ENCODE measurements around the gene DDX10. TPM values are rescaled to one million over a fixed set of nuclear protein-coding genes. Genes with fewer than 3 reads are reported as not detected.

Gene DDX10
- 22.2 and 28.8 TPM in 2 replicates for total RNA-seq

DNA sequence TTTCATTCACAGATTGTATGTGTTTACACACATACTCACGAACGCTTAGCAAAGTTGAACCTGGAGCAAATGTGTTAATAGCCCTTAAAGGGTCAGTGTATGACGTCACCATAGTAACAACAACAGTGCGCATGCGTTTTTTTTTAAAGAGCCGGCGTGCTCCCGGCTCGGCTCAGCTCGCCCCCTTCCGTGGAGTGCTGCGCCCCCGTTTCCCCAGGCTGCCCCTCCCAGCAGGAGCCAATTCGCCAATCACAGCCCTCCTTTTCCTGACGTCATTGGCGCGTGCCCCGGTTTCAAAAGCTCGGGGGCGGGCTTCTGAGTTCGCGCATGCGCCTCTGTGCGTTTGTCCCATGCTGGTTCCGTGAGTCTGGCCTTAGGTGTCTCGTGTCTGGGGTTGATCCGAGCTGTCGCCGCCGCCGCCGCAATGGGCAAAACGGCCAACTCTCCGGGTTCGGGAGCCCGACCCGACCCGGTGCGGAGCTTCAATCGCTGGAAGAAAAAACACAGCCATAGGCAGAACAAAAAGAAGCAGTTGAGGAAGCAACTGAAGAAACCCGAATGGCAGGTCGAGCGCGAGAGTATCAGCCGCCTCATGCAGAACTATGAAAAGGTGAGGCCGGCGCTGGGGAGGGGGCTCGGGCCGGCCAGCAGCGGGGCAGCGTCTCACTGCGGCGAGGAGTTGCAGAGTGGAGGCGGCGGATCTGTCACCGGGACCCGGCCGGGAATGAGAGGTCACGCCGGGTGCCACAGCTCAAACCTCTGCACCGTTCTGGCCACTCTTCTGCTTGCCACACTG is at the start of gene DDX10:
TSS of gene DDX10 (plus strand) at position 340 of the 796 bp plus-strand sequence. CDS start at position 425, 85 bp downstream.

Other genes with a start within 250 kb of the DDX10 start
- 0.10 and 0.33 TPM in 2 replicates for gene C11orf65, start 197.5 kb upstream of the DDX10 start, total RNA-seq
- 20.6 and 30.1 TPM in 2 replicates for gene POGLUT3, start 166.7 kb upstream of the DDX10 start, total RNA-seq
- under 0.01 and 0.19 TPM in 2 replicates for gene EXPH5, start 71.3 kb upstream of the DDX10 start, total RNA-seq